22Rv1 (cell line): ENCODE measurements around the gene SSH2.

Experiments
- H3K27ac ChIP-seq: fragments of 450-650 bp; 2 replicates; pipeline ENCODE4 v1.5.1; 2017
- ZFX ChIP-seq: fragments of 450-650 bp; IDR thresholded peaks from 2 replicates; pipeline ENCODE4 v1.6.1; 2017; ENCODE audit warnings: antibody characterized with exemption, borderline replicate concordance
- TF ChIP-seq, protein P1 (sequence below): fragments of 450-650 bp; IDR thresholded peaks from 2 replicates; pipeline ENCODE4 v1.5.1; 2017; ENCODE audit warnings: mild to moderate bottlenecking

Gene SSH2

DNA sequence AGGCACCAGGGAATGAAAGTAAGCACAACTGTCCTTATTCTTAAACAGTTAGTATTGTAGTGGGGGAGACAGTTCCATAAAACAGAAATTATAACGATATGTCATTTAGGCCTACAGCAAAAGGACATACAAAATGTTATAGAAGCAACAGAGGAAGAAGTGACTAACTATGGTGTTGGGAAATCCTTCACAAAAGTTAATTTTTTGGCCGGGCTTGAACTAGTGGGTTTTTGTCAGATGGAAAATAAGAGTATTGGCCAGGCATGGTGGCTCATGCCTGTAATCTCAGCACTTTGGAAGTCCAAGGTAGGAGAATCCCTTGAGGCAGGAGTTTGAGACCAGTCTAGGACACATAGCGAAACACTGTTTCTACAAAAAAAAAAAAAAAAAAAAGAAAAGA is 127.8 kb downstream of the SSH2 start:
- H3K27ac ChIP-seq, result no peak overlapping the region
- TF ChIP-seq, protein P1, sequence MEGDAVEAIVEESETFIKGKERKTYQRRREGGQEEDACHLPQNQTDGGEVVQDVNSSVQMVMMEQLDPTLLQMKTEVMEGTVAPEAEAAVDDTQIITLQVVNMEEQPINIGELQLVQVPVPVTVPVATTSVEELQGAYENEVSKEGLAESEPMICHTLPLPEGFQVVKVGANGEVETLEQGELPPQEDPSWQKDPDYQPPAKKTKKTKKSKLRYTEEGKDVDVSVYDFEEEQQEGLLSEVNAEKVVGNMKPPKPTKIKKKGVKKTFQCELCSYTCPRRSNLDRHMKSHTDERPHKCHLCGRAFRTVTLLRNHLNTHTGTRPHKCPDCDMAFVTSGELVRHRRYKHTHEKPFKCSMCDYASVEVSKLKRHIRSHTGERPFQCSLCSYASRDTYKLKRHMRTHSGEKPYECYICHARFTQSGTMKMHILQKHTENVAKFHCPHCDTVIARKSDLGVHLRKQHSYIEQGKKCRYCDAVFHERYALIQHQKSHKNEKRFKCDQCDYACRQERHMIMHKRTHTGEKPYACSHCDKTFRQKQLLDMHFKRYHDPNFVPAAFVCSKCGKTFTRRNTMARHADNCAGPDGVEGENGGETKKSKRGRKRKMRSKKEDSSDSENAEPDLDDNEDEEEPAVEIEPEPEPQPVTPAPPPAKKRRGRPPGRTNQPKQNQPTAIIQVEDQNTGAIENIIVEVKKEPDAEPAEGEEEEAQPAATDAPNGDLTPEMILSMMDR, result no peak
- no peak for TF ChIP-seq ZFX

GRCh38 chr17:29800457-29800856 is 129.6 kb downstream of the SSH2 start:
- H3K27ac ChIP-seq, result no peak overlapping the region
- TF ChIP-seq, protein P1, result no peak
- no peak for TF ChIP-seq ZFX

DNA sequence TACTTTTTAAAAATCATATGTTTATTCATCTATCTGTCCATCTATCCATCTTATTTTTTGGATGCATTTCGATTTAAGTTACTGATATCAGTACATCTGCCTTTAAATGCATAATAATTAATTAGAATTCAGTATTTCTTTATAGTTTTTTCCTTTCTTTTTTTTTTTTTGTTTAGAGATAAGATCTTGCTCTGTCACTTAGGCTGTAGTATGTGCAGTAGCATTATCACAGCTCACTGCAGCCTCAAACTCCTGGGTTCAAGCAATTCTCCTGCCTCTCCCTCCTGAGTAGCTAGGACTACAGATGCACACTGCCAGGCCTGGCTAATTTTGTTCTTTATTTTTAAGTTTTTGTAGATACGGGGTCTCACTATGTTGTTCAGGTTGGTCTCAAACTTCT is 133.4 kb downstream of the SSH2 start:
- TF ChIP-seq, protein P1, result no peak
- TF ChIP-seq ZFX, result no peak
- no peak overlapping the region for H3K27ac ChIP-seq

DNA sequence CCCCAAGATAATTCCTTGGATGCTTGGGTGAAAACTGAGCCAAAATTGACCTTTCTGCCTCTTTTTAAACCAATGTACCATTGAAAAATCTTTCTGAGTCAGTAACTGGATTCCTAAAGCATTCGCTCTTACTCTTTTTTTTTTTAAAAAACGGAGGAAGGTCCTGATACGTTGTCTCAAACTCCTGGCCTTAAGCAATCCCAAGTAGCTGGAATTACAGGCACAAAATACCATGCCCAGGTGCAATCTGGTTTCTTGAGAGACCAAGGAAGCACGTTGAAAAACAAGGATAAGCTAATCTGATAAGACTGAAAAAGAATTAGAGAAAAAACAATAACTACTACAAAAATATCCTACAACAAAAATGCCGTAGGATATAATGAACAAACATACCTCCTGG is 136.5 kb downstream of the SSH2 start:
- no peak for TF ChIP-seq ZFX
- TF ChIP-seq, protein P1, result no peak

GRCh38 chr17:29791336-29792080 is 138.5 kb downstream of the SSH2 start:
- TF ChIP-seq, protein P1, result no peak

More for the DNA sequence above, 136.5 kb downstream of the SSH2 start:
- no peak overlapping the region for H3K27ac ChIP-seq

GRCh38 chr17:29789196-29790170 is 140.5 kb downstream of the SSH2 start:
- TF ChIP-seq, protein P1, result no peak
- TF ChIP-seq ZFX, result no peak
- no peak overlapping the region for H3K27ac ChIP-seq

More at GRCh38 chr17:29791336-29792080, 138.5 kb downstream of the SSH2 start:
- no peak overlapping the region for H3K27ac ChIP-seq
